Endothelial cell of umbilical vein (primary cell): Measurements from ENCODE around the gene PLA2G1B. TPM values are rescaled to one million over a fixed set of nuclear protein-coding genes. Genes with fewer than 3 reads are reported as not detected.

Source experiments
- BruUV-seq: library from RNA; stranded (reverse); fragments of 400-500 nt; replicated peaks from 2 replicates; lab custom pipeline; 2021; lab: Mats Ljungman, UMichigan
- CTCF ChIA-PET: fragments of 300-600, 350-600 bp; sonication (Branson Sonifier 250); formaldehyde crosslinking; loops from one replicate; lab custom pipeline; 2021; ENCODE audit warnings: antibody characterized with exemption, inconsistent platforms; lab: Charles Lee
- POLR2A ChIA-PET: fragments of 300-600, 350-600 bp; sonication (Branson Sonifier 250); formaldehyde crosslinking; loops from one replicate; lab custom pipeline; 2021; ENCODE audit warnings: antibody characterized with exemption, inconsistent platforms; lab: Charles Lee
- DNase-seq: peaks from one replicate; pipeline ENCODE4 v3.0.0-alpha.2; 2011; ENCODE audit warnings: low read depth, low spot score
- FAIRE-seq: peaks from 2 replicates; lab custom pipeline; 2011; peaks lifted over from hg19 to GRCh38; lab: Jason Lieb, UNC
- H2AFZ ChIP-seq: 2 replicates; pipeline ENCODE4 v1.6.0; 2012; ENCODE audit warnings: low read depth, low read length, control low read depth, inconsistent platforms
- H3K27ac ChIP-seq: 2 replicates; pipeline ENCODE4 v1.5.1; 2011; ENCODE audit warnings: low read depth, mild to moderate bottlenecking, control low read depth, low read length, moderate library complexity; ENCODE audit not compliant: insufficient read depth
- H3K27me3 ChIP-seq, 2 experiments: 2 replicates each; pipeline versions ENCODE4 v1.6.0 to v1.6.1; 2011; ENCODE audit warnings: low read length in 2 of 2, mixed read lengths in 1 of 2; ENCODE audit not compliant: control insufficient read depth in 2 of 2, insufficient read depth in 2 of 2
- H3K36me3 ChIP-seq, 2 experiments: 2 replicates in 1 of 2; 3 replicates in 1 of 2; pipeline ENCODE4 v1.5.1; 2011; ENCODE audit warnings: low read length in 2 of 2, mild to moderate bottlenecking in 1 of 2, moderate library complexity in 1 of 2; ENCODE audit not compliant: control insufficient read depth in 2 of 2, insufficient read depth in 2 of 2; ENCODE audit errors: extremely low read depth in 1 of 2
- H3K4me1 ChIP-seq: 3 replicates; pipeline ENCODE4 v1.5.1; 2011; ENCODE audit warnings: mild to moderate bottlenecking, low read length; ENCODE audit not compliant: control insufficient read depth, insufficient read depth; ENCODE audit errors: extremely low read depth
- H3K4me2 ChIP-seq: 2 replicates; pipeline ENCODE4 v1.6.1; 2011; ENCODE audit warnings: low read length, control low read depth, mixed read lengths; ENCODE audit not compliant: insufficient read depth
- H3K4me3 ChIP-seq, 3 experiments: fragments of 200-600 bp in 1 of 3; sonication (generic), shearing (Covaris generic) in 1 of 3; replicated peaks in 1 of 3; 2 replicates each; pipeline ENCODE4 v1.5.1; 2011 to 2016; ENCODE audit warnings: control low read depth in 3 of 3, low read length in 3 of 3, mild to moderate bottlenecking in 2 of 3, inconsistent platforms in 1 of 3, low read depth in 1 of 3, moderate library complexity in 1 of 3; ENCODE audit not compliant: insufficient read depth in 1 of 3
- H3K79me2 ChIP-seq: 2 replicates; pipeline ENCODE4 v1.6.0; 2012; ENCODE audit warnings: low read length, inconsistent platforms; ENCODE audit not compliant: control insufficient read depth, insufficient read depth
- H3K9ac ChIP-seq: replicated peaks from 2 replicates; pipeline ENCODE3; 2011; ENCODE audit warnings: low read length, control low read depth; ENCODE audit not compliant: insufficient read depth; ENCODE audit errors: extremely low read depth
- H3K9me1 ChIP-seq: replicated peaks from 3 replicates; pipeline ENCODE4 v1.6.0; 2011; ENCODE audit warnings: mild to moderate bottlenecking, low read length; ENCODE audit not compliant: control insufficient read depth, insufficient read depth; ENCODE audit errors: extremely low read depth
- H3K9me3 ChIP-seq: replicated peaks from 2 replicates; pipeline ENCODE4 v1.5.1; 2012; ENCODE audit warnings: low read length, inconsistent platforms; ENCODE audit not compliant: control insufficient read depth, insufficient read depth
- H4K20me1 ChIP-seq: replicated peaks from 2 replicates; pipeline ENCODE3; 2011; ENCODE audit warnings: mild to moderate bottlenecking, low read length; ENCODE audit not compliant: control insufficient read depth, insufficient read depth; ENCODE audit errors: extremely low read depth
- CTCF ChIP-seq, 2 donors: IDR thresholded peaks; 1 replicate in 1 of 2; 2 replicates in 1 of 2; pipeline ENCODE4 v1.5.1; 2011; ENCODE audit warnings: low read length in 2 of 2, mild to moderate bottlenecking in 2 of 2, moderate library complexity in 2 of 2, control low read depth in 1 of 2, inconsistent platforms in 1 of 2, low read depth in 1 of 2; ENCODE audit not compliant: insufficient read depth in 1 of 2; ENCODE audit errors: extremely low read depth in 1 of 2
- EZH2 ChIP-seq: IDR thresholded peaks from 2 replicates; pipeline ENCODE4 v1.6.1; 2012; ENCODE audit warnings: borderline replicate concordance, low read depth, mild to moderate bottlenecking, moderate library complexity, low read length, inconsistent platforms; ENCODE audit not compliant: severe bottlenecking
- FOS ChIP-seq: IDR thresholded peaks from 2 replicates; pipeline ENCODE4 v1.6.1; 2011; ENCODE audit warnings: mild to moderate bottlenecking, low read length, moderate library complexity, borderline replicate concordance; ENCODE audit not compliant: insufficient read depth
- GATA2 ChIP-seq: IDR thresholded peaks from 2 replicates; pipeline ENCODE4 v1.7.0; 2011; ENCODE audit warnings: low read depth, mild to moderate bottlenecking, moderate library complexity, mixed read lengths, low read length; ENCODE audit not compliant: insufficient read length, insufficient read depth
- JUN ChIP-seq: IDR thresholded peaks from 2 replicates; pipeline ENCODE4 v1.6.1; 2011; ENCODE audit warnings: borderline replicate concordance, low read depth; ENCODE audit not compliant: insufficient read length, insufficient read depth
- MAX ChIP-seq: IDR thresholded peaks from 2 replicates; pipeline ENCODE4 v1.6.1; 2011; ENCODE audit not compliant: insufficient read depth, insufficient read length
- MYC ChIP-seq: IDR thresholded peaks from one replicate; pipeline ENCODE4 v1.6.1; 2011; ENCODE audit warnings: mild to moderate bottlenecking, low read depth, low read length
- POLR2A ChIP-seq: IDR thresholded peaks from 2 replicates; pipeline ENCODE4 v1.6.1; 2012; ENCODE audit warnings: low read depth, mild to moderate bottlenecking, control low read depth, low read length
- POLR2AphosphoS5 ChIP-seq: IDR thresholded peaks from 2 replicates; pipeline ENCODE4 v1.6.1; 2012; ENCODE audit warnings: low read depth, mild to moderate bottlenecking, control low read depth, low read length, moderate library complexity; ENCODE audit not compliant: insufficient read depth
- dilution Hi-C: fragments of 300-500 bp; cut with MboI; formaldehyde crosslinking; loops from one replicate; pipeline ENCODE4 v1.15.0; 2019; ENCODE audit warnings: low sequenced_read_pairs; ENCODE audit not compliant: extremely low pct_ligation_motif_present
- intact Hi-C: fragments of 100-400 bp; cut with micrococcal nuclease; formaldehyde crosslinking; loops from one replicate; pipeline ENCODE4 v1.10.0; 2022
- polyA plus RNA-seq, 4 experiments: library from polyadenylated mRNA; depleted of rRNA in 3 of 4; stranded (reverse) in 3 of 4; unstranded in 1 of 4; fragments of >200 nt; gene quantifications; 2 replicates each; pipeline versions ENCODE4 v1.2.1 to v1.2.3, GENCODE V29; 2011 to 2012; ENCODE audit warnings: missing spikeins in 1 of 4
- total RNA-seq: library from RNA; stranded (reverse); gene quantifications from 2 replicates; pipeline ENCODE4 v1.2.3, GENCODE V29; 2021

The PLA2G1B gene
- total and polyA plus RNA-seq, 2 donors (not counting 3 experiments of a cell fraction or from before 2014, with no cell fraction given) = not detected

- H3K36me3 ChIP-seq = no peaks in the 10 kb centered on the region
- H3K79me2 ChIP-seq = no peaks in the 10 kb centered on the region
- H3K9me3 ChIP-seq = no peaks in the 10 kb centered on the region
- H3K4me3 ChIP-seq = peak overlapping the region; percentile 21 to 63 (median 56)
- FAIRE-seq (peak; percentile 33), DNase-seq (no peak)
- no peaks in the 10 kb centered on the region for H3K9me1 ChIP-seq
- TSS peak; percentile 90 for BruUV-seq
- intact Hi-C loops = loop anchor here (1.0 kb wide), 2 partner anchors 15 to 24 kb away; partner anchors contain the start of genes RNU4-1 and SIRT4
- peaks cover 0 to 6% of the 10 kb centered on the region in 2 experiments for H3K27me3 ChIP-seq
- peaks cover 10% of the 10 kb centered on the region for H3K4me1 ChIP-seq
- H3K27ac ChIP-seq = peak overlapping the region; percentile 61
- H3K9ac ChIP-seq = peak overlapping the region; percentile 73
- dilution Hi-C loops = no loop called here
- TF ChIP-seq JUN (no peak), POLR2A (no peak), FOS (no peak), MYC (no peak), EZH2 (no peak), GATA2 (no peak), POLR2AphosphoS5 (no peak), MAX (no peak), CTCF (IDR thresholded peaks at IDR 0.05; ENCODE audit: extremely low read depth in 1 of 2, insufficient read depth in 1 of 2, low read depth in 1 of 2, low read length in 2 of 2) (no peak)
- POLR2A ChIA-PET = interaction anchor here (1.1 to 2.2 kb wide), 4 partner anchors 14 to 116 kb away, joined by 3 to 14 read pairs (median 6); partner anchors contain the start of genes RNU4-1, RNU4-2, RPLP0 and SIRT4
- CTCF ChIA-PET = interaction anchor here (0.7 to 7.1 kb wide), 4 partner anchors 9 to 24 kb away, joined by 3 to 72 read pairs (median 4); partner anchors contain the start of genes RNU4-1 and SIRT4
- H2AFZ ChIP-seq = peak overlapping the region; percentile 85
- H4K20me1 ChIP-seq = no peaks in the 10 kb centered on the region
- H3K4me2 ChIP-seq = peak overlapping the region; percentile 82
Measured at GRCh38 chr12:120316798-120317223, 10.8 kb downstream of the PLA2G1B start.
